Measurements from ENCODE around the gene ARHGEF4. TPM values are rescaled to one million over a fixed set of nuclear protein-coding genes. Genes with fewer than 3 reads are reported as not detected.

The ARHGEF4 gene
- total RNA-seq, 1 experiment from 2014 or later: 20.0 TPM

- no peak for DNase-seq
- H2AFZ ChIP-seq: no peak overlapping the region
- intact Hi-C loops (cut with micrococcal nuclease; ENCODE audit: unreplicated experiment): no loop called here
- H3K27me3 ChIP-seq (ENCODE audit: insufficient read depth, low read depth): no peaks in the 10 kb centered on the region
- H3K36me3 ChIP-seq (ENCODE audit: low read depth): no peaks in the 10 kb centered on the region
- no TSS peak for BruUV-seq (replicated peaks)
- H3K9me2 ChIP-seq (ENCODE audit: insufficient read depth): no peaks in the 10 kb centered on the region
- H3K79me2 ChIP-seq (ENCODE audit: low read depth): no peaks in the 10 kb centered on the region
- POLR2A ChIA-PET (ENCODE audit: unreplicated experiment): no interaction called here
- no peaks in the 10 kb centered on the region for H4K20me1 ChIP-seq (ENCODE audit: insufficient read depth)
- no peaks in the 10 kb centered on the region for H3K9me3 ChIP-seq (ENCODE audit: insufficient read depth, low read depth)
- TF ChIP-seq EZH2 (IDR thresholded peaks at IDR 0.05; ENCODE audit: low read depth): no peak
- TF ChIP-seq CTCF (conservative IDR thresholded peaks at IDR 0.05): no peak
- H3K4me3 ChIP-seq: no peak overlapping the region
- H3K4me2 ChIP-seq: no peak overlapping the region
- CTCF ChIA-PET: no interaction called here
- H3K27ac ChIP-seq: no peak overlapping the region
- H3K4me1 ChIP-seq (replicated peaks; ENCODE audit: insufficient read depth): no peaks in the 10 kb centered on the region
- no peaks in the 10 kb centered on the region for H3F3A ChIP-seq (ENCODE audit: insufficient read depth, low read depth)
Observed at GRCh38 chr2:130975729-130976128, 139.0 kb downstream of the ARHGEF4 start.

GRCh38 chr2:130976591-130977237 lies 140.0 kb downstream of the ARHGEF4 start:
- no peak overlapping the region for H3K4me3 ChIP-seq
- intact Hi-C loops (cut with micrococcal nuclease; ENCODE audit: unreplicated experiment): no loop called here
- no peaks in the 10 kb centered on the region for H3K4me1 ChIP-seq (replicated peaks; ENCODE audit: insufficient read depth)
- CTCF ChIA-PET: no interaction called here
- no peaks in the 10 kb centered on the region for H3K27me3 ChIP-seq (ENCODE audit: insufficient read depth, low read depth)
- no peak overlapping the region for H2AFZ ChIP-seq
- no TSS peak for BruUV-seq (replicated peaks)
- no peak overlapping the region for H3K27ac ChIP-seq
- H4K20me1 ChIP-seq (ENCODE audit: insufficient read depth): no peaks in the 10 kb centered on the region
- no peaks in the 10 kb centered on the region for H3F3A ChIP-seq (ENCODE audit: insufficient read depth, low read depth)
- H3K9me2 ChIP-seq (ENCODE audit: insufficient read depth): no peaks in the 10 kb centered on the region
- no peaks in the 10 kb centered on the region for H3K36me3 ChIP-seq (ENCODE audit: low read depth)
- no peak for DNase-seq
- H3K79me2 ChIP-seq (ENCODE audit: low read depth): no peaks in the 10 kb centered on the region
- POLR2A ChIA-PET (ENCODE audit: unreplicated experiment): no interaction called here
- no peaks in the 10 kb centered on the region for H3K9me3 ChIP-seq (ENCODE audit: insufficient read depth, low read depth)
- H3K4me2 ChIP-seq: no peak overlapping the region
- TF ChIP-seq EZH2 (IDR thresholded peaks at IDR 0.05; ENCODE audit: low read depth) (no peak), CTCF (conservative IDR thresholded peaks at IDR 0.05) (no peak)

GRCh38 chr2:130977461-130978050 lies 140.8 kb downstream of the ARHGEF4 start:
- BruUV-seq (replicated peaks): no TSS peak
- H3K27ac ChIP-seq: no peak overlapping the region
- CTCF ChIA-PET: no interaction called here

More at GRCh38 chr2:130977461-130978050, 140.8 kb downstream of the ARHGEF4 start:
- no peaks in the 10 kb centered on the region for H3K36me3 ChIP-seq (ENCODE audit: low read depth)
- POLR2A ChIA-PET (ENCODE audit: unreplicated experiment): no interaction called here
- no peaks in the 10 kb centered on the region for H3F3A ChIP-seq (ENCODE audit: insufficient read depth, low read depth)
- no peak for TF ChIP-seq EZH2 (IDR thresholded peaks at IDR 0.05; ENCODE audit: low read depth)
- no peak for TF ChIP-seq CTCF (conservative IDR thresholded peaks at IDR 0.05)
- no peaks in the 10 kb centered on the region for H3K9me3 ChIP-seq (ENCODE audit: insufficient read depth, low read depth)
- no peaks in the 10 kb centered on the region for H3K27me3 ChIP-seq (ENCODE audit: insufficient read depth, low read depth)
- no peaks in the 10 kb centered on the region for H4K20me1 ChIP-seq (ENCODE audit: insufficient read depth)
- no peak for DNase-seq
- no peak overlapping the region for H2AFZ ChIP-seq
- no peaks in the 10 kb centered on the region for H3K4me1 ChIP-seq (replicated peaks; ENCODE audit: insufficient read depth)
- no peak overlapping the region for H3K4me3 ChIP-seq
- no peaks in the 10 kb centered on the region for H3K9me2 ChIP-seq (ENCODE audit: insufficient read depth)
- H3K79me2 ChIP-seq (ENCODE audit: low read depth): no peaks in the 10 kb centered on the region
- intact Hi-C loops (cut with micrococcal nuclease; ENCODE audit: unreplicated experiment): no loop called here
- H3K4me2 ChIP-seq: no peak overlapping the region
